Upper lobe of left lung (tissue), 4 donors: ENCODE data around the gene TPP2.

Experiments
- EP300 ChIP-seq, 4 donors: sonication (generic); formaldehyde crosslinking; IDR thresholded peaks; one replicate each; pipeline ENCODE4 v1.5.1; 2017; ENCODE audit warnings: antibody characterized with exemption in 4 of 4, control low read depth in 2 of 4
- POLR2A ChIP-seq, 4 donors: fragments of 450-650 bp; IDR thresholded peaks; one replicate each; pipeline ENCODE4 v1.5.1; 2016 to 2017; ENCODE audit warnings: antibody characterized with exemption in 4 of 4, mild to moderate bottlenecking in 2 of 4
- TF ChIP-seq, protein P1 (sequence below), 6 experiments: fragments of 450-650 bp in 4 of 6; fragments of 200-600 bp in 2 of 6; sonication (generic) in 2 of 6; IDR thresholded peaks; one replicate each; pipeline ENCODE4 v1.5.1; 2016 to 2019; ENCODE audit warnings: antibody characterized with exemption in 6 of 6

DNA sequence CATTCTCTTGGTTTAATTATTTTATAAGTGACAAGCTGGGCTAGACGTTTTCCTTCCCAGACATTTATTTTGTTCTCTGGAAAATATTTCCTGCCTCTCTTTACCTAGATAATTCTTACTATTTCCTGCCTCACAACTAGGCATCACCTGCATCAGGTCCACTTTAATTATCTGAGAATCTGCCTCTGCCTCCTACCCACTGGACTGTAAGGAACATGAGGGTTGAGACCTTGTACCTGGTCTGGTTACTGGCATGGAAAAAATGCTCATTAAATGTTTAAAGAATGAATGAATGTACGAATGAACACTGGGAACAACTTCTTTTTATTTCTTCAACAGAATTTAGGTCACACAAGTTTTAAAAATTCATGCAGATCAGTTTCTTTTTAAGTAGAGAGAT is 111.4 kb downstream of the TPP2 start:
- TF ChIP-seq POLR2A (IDR thresholded peaks at IDR 0.05) (no peak), EP300 (IDR thresholded peaks at IDR 0.05) (no peak)
- TF ChIP-seq, protein P1, sequence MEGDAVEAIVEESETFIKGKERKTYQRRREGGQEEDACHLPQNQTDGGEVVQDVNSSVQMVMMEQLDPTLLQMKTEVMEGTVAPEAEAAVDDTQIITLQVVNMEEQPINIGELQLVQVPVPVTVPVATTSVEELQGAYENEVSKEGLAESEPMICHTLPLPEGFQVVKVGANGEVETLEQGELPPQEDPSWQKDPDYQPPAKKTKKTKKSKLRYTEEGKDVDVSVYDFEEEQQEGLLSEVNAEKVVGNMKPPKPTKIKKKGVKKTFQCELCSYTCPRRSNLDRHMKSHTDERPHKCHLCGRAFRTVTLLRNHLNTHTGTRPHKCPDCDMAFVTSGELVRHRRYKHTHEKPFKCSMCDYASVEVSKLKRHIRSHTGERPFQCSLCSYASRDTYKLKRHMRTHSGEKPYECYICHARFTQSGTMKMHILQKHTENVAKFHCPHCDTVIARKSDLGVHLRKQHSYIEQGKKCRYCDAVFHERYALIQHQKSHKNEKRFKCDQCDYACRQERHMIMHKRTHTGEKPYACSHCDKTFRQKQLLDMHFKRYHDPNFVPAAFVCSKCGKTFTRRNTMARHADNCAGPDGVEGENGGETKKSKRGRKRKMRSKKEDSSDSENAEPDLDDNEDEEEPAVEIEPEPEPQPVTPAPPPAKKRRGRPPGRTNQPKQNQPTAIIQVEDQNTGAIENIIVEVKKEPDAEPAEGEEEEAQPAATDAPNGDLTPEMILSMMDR (IDR thresholded peaks at IDR 0.05) = no peak
